Uterus (tissue), 2 donors: ENCODE results near the gene GPR176.

Source experiments
- POLR2A ChIP-seq, 2 donors: fragments of 450-650 bp; IDR thresholded peaks; one replicate each; pipeline ENCODE4 v1.6.1; 2016; ENCODE audit warnings: antibody characterized with exemption in 2 of 2, mild to moderate bottlenecking in 1 of 2, moderate library complexity in 1 of 2
- TF ChIP-seq, protein P1 (sequence below), 4 experiments: fragments of 200-600 bp in 2 of 4; fragments of 450-650 bp in 2 of 4; sonication (generic) in 2 of 4; IDR thresholded peaks; one replicate each; pipeline ENCODE4 v1.5.1; 2016 to 2019; ENCODE audit warnings: antibody characterized with exemption in 4 of 4, mild to moderate bottlenecking in 2 of 4, moderate library complexity in 1 of 4

DNA sequence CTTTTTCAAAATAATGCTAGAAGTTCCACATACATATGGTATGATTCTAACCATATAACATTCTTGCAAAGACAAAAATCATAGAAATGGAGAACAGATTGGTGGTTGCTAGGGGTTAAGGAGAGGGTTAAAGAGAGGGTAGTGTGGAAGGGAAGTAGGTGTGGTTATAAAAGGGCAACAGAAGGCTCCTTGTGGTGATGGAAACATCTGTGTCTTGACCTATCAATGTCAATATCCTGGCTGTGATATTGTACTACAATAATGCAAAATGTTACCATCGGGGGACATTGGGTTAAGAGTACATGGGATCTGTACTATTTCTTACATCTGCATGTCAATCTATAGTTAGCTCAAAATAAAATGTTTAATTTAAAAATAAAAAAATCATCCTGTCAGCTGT lies 69.6 kb downstream of the GPR176 start:
- TF ChIP-seq, protein P1, sequence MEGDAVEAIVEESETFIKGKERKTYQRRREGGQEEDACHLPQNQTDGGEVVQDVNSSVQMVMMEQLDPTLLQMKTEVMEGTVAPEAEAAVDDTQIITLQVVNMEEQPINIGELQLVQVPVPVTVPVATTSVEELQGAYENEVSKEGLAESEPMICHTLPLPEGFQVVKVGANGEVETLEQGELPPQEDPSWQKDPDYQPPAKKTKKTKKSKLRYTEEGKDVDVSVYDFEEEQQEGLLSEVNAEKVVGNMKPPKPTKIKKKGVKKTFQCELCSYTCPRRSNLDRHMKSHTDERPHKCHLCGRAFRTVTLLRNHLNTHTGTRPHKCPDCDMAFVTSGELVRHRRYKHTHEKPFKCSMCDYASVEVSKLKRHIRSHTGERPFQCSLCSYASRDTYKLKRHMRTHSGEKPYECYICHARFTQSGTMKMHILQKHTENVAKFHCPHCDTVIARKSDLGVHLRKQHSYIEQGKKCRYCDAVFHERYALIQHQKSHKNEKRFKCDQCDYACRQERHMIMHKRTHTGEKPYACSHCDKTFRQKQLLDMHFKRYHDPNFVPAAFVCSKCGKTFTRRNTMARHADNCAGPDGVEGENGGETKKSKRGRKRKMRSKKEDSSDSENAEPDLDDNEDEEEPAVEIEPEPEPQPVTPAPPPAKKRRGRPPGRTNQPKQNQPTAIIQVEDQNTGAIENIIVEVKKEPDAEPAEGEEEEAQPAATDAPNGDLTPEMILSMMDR (IDR thresholded peaks at IDR 0.05) = no peak
- no peak for TF ChIP-seq POLR2A (IDR thresholded peaks at IDR 0.05)
